ENCODE data around the gene DAGLA. TPM values are rescaled to one million over a fixed set of nuclear protein-coding genes. Genes with fewer than 3 reads are reported as not detected.

The DAGLA gene
- total RNA-seq, 4 donors from 2014 or later, result 0.29 to 5.4 (median 1.9) TPM

- DNase-seq, result no peak
- no peaks in the 10 kb centered on the region for H3K9me3 ChIP-seq
- H3K27me3 ChIP-seq, result no peaks in the 10 kb centered on the region
- H3K36me3 ChIP-seq, result no peaks in the 10 kb centered on the region
- H3K27ac ChIP-seq, result no peak overlapping the region
- intact Hi-C loops (cut with DNase I; ENCODE audit: low total_unique reads), result loop anchor here (5.0 kb wide), 1 partner anchor 159 kb away; no protein-coding TSS in a partner anchor
- TF ChIP-seq, protein P1, sequence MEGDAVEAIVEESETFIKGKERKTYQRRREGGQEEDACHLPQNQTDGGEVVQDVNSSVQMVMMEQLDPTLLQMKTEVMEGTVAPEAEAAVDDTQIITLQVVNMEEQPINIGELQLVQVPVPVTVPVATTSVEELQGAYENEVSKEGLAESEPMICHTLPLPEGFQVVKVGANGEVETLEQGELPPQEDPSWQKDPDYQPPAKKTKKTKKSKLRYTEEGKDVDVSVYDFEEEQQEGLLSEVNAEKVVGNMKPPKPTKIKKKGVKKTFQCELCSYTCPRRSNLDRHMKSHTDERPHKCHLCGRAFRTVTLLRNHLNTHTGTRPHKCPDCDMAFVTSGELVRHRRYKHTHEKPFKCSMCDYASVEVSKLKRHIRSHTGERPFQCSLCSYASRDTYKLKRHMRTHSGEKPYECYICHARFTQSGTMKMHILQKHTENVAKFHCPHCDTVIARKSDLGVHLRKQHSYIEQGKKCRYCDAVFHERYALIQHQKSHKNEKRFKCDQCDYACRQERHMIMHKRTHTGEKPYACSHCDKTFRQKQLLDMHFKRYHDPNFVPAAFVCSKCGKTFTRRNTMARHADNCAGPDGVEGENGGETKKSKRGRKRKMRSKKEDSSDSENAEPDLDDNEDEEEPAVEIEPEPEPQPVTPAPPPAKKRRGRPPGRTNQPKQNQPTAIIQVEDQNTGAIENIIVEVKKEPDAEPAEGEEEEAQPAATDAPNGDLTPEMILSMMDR (IDR thresholded peaks at IDR 0.05), result no peak
- no peak for TF ChIP-seq POLR2A (IDR thresholded peaks at IDR 0.05)
- H3K4me1 ChIP-seq, result no peaks in the 10 kb centered on the region
- no peak overlapping the region for H3K4me3 ChIP-seq
Observed at GRCh38 chr11:61636676-61637075, 43.5 kb upstream of the DAGLA start.

- Histone ChIP-seq H3K4me3 (no peak overlapping the region), H3K27ac (no peak overlapping the region), H3K36me3 (no peaks in the 10 kb centered on the region), H3K27me3 (no peaks in the 10 kb centered on the region), H3K9me3 (no peaks in the 10 kb centered on the region), H3K4me1 (no peaks in the 10 kb centered on the region)
- no peak for DNase-seq
- TF ChIP-seq, protein P1 (IDR thresholded peaks at IDR 0.05), result no peak
- no peak for TF ChIP-seq POLR2A (IDR thresholded peaks at IDR 0.05)
- intact Hi-C loops (cut with DNase I; ENCODE audit: low total_unique reads), result loop anchor here (5.0 kb wide), 1 partner anchor 160 kb away; no protein-coding TSS in a partner anchor
Observed at GRCh38 chr11:61637277-61637676, 42.9 kb upstream of the DAGLA start.

DNA sequence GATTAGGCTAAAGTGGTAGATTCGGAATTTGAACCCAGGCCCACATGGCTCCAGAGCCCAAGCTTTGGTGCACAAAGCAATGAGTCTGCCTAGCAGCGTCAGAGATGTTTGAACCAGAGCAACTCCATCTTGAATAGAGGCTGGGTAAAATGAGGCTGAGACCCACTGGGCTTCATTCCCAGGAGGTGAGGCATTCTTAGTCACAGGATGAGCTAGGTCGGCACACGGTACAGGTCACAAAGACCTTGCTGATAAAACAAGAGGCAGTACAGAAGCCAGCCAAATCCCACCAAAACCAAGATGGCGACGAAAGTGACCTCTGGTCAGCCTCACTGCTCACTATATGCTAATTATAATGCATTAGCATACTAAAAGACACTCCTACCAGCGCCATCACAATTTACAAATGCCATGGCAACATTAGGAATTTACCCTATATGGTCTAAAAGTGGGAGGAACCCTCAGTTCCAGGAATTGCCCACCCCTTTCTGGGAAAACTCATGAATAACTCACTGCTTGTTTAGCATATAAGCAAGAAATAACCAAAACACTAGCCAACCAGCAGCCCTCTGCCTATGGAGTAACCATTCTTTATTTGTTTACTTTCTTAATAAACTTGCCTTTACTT, 40.3 kb upstream of the DAGLA start:
- Histone ChIP-seq H3K9me3 (no peaks in the 10 kb centered on the region), H3K4me3 (no peak overlapping the region), H3K36me3 (no peaks in the 10 kb centered on the region), H3K27me3 (no peaks in the 10 kb centered on the region), H3K4me1 (no peaks in the 10 kb centered on the region), H3K27ac (no peak overlapping the region)
- no peak for DNase-seq
- TF ChIP-seq, protein P1 (IDR thresholded peaks at IDR 0.05), result no peak
- TF ChIP-seq POLR2A (IDR thresholded peaks at IDR 0.05), result no peak
- intact Hi-C loops (cut with DNase I; ENCODE audit: low total_unique reads), result loop anchor here (5.0 kb wide), 1 partner anchor 163 kb away; no protein-coding TSS in a partner anchor

- H3K4me3 ChIP-seq, result no peak overlapping the region
- TF ChIP-seq, protein P1 (IDR thresholded peaks at IDR 0.05), result no peak
- TF ChIP-seq POLR2A (IDR thresholded peaks at IDR 0.05), result no peak
- DNase-seq, result no peak
- no peaks in the 10 kb centered on the region for H3K36me3 ChIP-seq
- H3K27me3 ChIP-seq, result no peaks in the 10 kb centered on the region
- no peaks in the 10 kb centered on the region for H3K4me1 ChIP-seq
- H3K9me3 ChIP-seq, result no peaks in the 10 kb centered on the region
- intact Hi-C loops (cut with DNase I; ENCODE audit: low total_unique reads), result no loop called here
- H3K27ac ChIP-seq, result no peak overlapping the region
Observed at GRCh38 chr11:61642162-61642561, 38.0 kb upstream of the DAGLA start.

- TF ChIP-seq POLR2A (IDR thresholded peaks at IDR 0.05), result no peak
- TF ChIP-seq, protein P1 (IDR thresholded peaks at IDR 0.05), result no peak
- Histone ChIP-seq H3K4me3 (no peak overlapping the region), H3K36me3 (no peaks in the 10 kb centered on the region), H3K9me3 (no peaks in the 10 kb centered on the region), H3K4me1 (no peaks in the 10 kb centered on the region), H3K27me3 (no peaks in the 10 kb centered on the region), H3K27ac (no peak overlapping the region)
- DNase-seq, result no peak
- intact Hi-C loops (cut with DNase I; ENCODE audit: low total_unique reads), result no loop called here
Observed at GRCh38 chr11:61645179-61645868, 34.9 kb upstream of the DAGLA start.

Data from uterus (tissue), 4 donors.